ENCODE data around the gene COL4A3.

Gene COL4A3

DNA sequence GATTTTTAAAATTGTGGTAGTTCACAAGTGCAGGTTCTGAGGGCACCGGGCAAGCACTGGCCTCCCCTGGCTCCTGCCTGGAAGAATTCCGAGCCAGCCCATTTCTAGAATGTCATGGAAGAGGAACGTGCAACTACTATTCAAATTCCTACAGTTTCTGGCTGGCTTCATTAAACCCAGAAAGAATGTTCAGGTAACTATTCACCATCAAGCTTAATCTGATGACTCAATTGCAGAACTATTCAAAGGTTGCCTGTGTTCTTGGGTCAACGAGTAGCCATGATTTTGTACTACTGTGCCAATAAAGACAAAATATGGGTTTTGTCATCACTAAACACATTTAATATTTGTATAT is 146.3 kb downstream of the COL4A3 start:
- H3K4me3 ChIP-seq (ENCODE audit: low read length) = no peak overlapping the region
- H3K9ac ChIP-seq (ENCODE audit: low read length) = no peak overlapping the region
- H3K27ac ChIP-seq (ENCODE audit: low read length) = no peak overlapping the region
- no peaks in the 10 kb centered on the region for H3K9me3 ChIP-seq (ENCODE audit: control insufficient read depth, low read depth, low read length)
- H3K36me3 ChIP-seq (ENCODE audit: control insufficient read depth, low read depth, low read length) = no peaks in the 10 kb centered on the region
- H3K27me3 ChIP-seq (ENCODE audit: control insufficient read depth, insufficient read depth, low read length) = no peaks in the 10 kb centered on the region
- H3K4me1 ChIP-seq (ENCODE audit: control insufficient read depth, low read depth, low read length) = no peaks in the 10 kb centered on the region

- Histone ChIP-seq H3K4me1 (ENCODE audit: control insufficient read depth, low read depth, low read length) (no peaks in the 10 kb centered on the region), H3K9me3 (ENCODE audit: control insufficient read depth, low read depth, low read length) (no peaks in the 10 kb centered on the region), H3K4me3 (ENCODE audit: low read length) (no peak overlapping the region), H3K36me3 (ENCODE audit: control insufficient read depth, low read depth, low read length) (no peaks in the 10 kb centered on the region), H3K9ac (ENCODE audit: low read length) (no peak overlapping the region), H3K27ac (ENCODE audit: low read length) (no peak overlapping the region), H3K27me3 (ENCODE audit: control insufficient read depth, insufficient read depth, low read length) (no peaks in the 10 kb centered on the region)
These were observed 147.6 kb downstream of the COL4A3 start for GRCh38 chr2:227311861-227312506.

GRCh38 chr2:227312579-227312978 is 148.2 kb downstream of the COL4A3 start:
- no peaks in the 10 kb centered on the region for H3K4me1 ChIP-seq (ENCODE audit: control insufficient read depth, low read depth, low read length)

GRCh38 chr2:227313310-227313709 is 148.9 kb downstream of the COL4A3 start:
- H3K4me1 ChIP-seq (ENCODE audit: control insufficient read depth, low read depth, low read length) = no peaks in the 10 kb centered on the region
- H3K9me3 ChIP-seq (ENCODE audit: control insufficient read depth, low read depth, low read length) = no peaks in the 10 kb centered on the region
- H3K4me3 ChIP-seq (ENCODE audit: low read length) = no peak overlapping the region
- no peak overlapping the region for H3K27ac ChIP-seq (ENCODE audit: low read length)
- no peaks in the 10 kb centered on the region for H3K27me3 ChIP-seq (ENCODE audit: control insufficient read depth, insufficient read depth, low read length)
- no peak overlapping the region for H3K9ac ChIP-seq (ENCODE audit: low read length)
- H3K36me3 ChIP-seq (ENCODE audit: control insufficient read depth, low read depth, low read length) = no peaks in the 10 kb centered on the region

More at GRCh38 chr2:227312579-227312978, 148.2 kb downstream of the COL4A3 start:
- no peaks in the 10 kb centered on the region for H3K36me3 ChIP-seq (ENCODE audit: control insufficient read depth, low read depth, low read length)
- H3K9me3 ChIP-seq (ENCODE audit: control insufficient read depth, low read depth, low read length) = no peaks in the 10 kb centered on the region
- H3K4me3 ChIP-seq (ENCODE audit: low read length) = no peak overlapping the region
- no peaks in the 10 kb centered on the region for H3K27me3 ChIP-seq (ENCODE audit: control insufficient read depth, insufficient read depth, low read length)
- H3K27ac ChIP-seq (ENCODE audit: low read length) = no peak overlapping the region
- H3K9ac ChIP-seq (ENCODE audit: low read length) = no peak overlapping the region

DNA sequence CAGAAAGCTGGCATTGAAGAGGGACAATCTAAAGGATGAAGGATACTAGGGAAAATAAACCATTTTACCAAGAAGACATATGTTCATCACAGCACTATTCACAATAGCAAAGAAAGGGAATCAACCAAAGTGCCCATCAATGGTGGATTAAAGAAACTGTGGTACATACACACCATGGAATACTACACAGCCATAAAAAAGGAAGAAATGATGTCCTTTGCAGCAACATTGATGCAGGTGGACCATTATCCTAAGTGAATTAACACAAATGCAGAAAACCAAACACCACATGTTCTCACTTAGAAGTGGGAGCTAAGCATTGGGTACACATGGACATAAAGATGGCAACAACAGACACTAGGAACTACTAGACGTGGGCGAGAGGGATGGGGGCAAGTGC is 153.4 kb downstream of the COL4A3 start:
- Histone ChIP-seq H3K4me1 (ENCODE audit: control insufficient read depth, low read depth, low read length) (no peaks in the 10 kb centered on the region), H3K9ac (ENCODE audit: low read length) (no peak overlapping the region), H3K9me3 (ENCODE audit: control insufficient read depth, low read depth, low read length) (peaks cover 1% of the 10 kb centered on the region), H3K36me3 (ENCODE audit: control insufficient read depth, low read depth, low read length) (no peaks in the 10 kb centered on the region), H3K27me3 (ENCODE audit: control insufficient read depth, insufficient read depth, low read length) (no peaks in the 10 kb centered on the region), H3K4me3 (ENCODE audit: low read length) (no peak overlapping the region), H3K27ac (ENCODE audit: low read length) (no peak overlapping the region)

GRCh38 chr2:227320305-227321094 is 156.1 kb downstream of the COL4A3 start:
- H3K9me3 ChIP-seq (ENCODE audit: control insufficient read depth, low read depth, low read length) = peaks cover 2% of the 10 kb centered on the region
- H3K36me3 ChIP-seq (ENCODE audit: control insufficient read depth, low read depth, low read length) = no peaks in the 10 kb centered on the region
- no peak overlapping the region for H3K4me3 ChIP-seq (ENCODE audit: low read length)
- peaks cover 6% of the 10 kb centered on the region for H3K4me1 ChIP-seq (ENCODE audit: control insufficient read depth, low read depth, low read length)
- no peak overlapping the region for H3K9ac ChIP-seq (ENCODE audit: low read length)
- H3K27ac ChIP-seq (ENCODE audit: low read length) = no peak overlapping the region
- H3K27me3 ChIP-seq (ENCODE audit: control insufficient read depth, insufficient read depth, low read length) = no peaks in the 10 kb centered on the region

DNA sequence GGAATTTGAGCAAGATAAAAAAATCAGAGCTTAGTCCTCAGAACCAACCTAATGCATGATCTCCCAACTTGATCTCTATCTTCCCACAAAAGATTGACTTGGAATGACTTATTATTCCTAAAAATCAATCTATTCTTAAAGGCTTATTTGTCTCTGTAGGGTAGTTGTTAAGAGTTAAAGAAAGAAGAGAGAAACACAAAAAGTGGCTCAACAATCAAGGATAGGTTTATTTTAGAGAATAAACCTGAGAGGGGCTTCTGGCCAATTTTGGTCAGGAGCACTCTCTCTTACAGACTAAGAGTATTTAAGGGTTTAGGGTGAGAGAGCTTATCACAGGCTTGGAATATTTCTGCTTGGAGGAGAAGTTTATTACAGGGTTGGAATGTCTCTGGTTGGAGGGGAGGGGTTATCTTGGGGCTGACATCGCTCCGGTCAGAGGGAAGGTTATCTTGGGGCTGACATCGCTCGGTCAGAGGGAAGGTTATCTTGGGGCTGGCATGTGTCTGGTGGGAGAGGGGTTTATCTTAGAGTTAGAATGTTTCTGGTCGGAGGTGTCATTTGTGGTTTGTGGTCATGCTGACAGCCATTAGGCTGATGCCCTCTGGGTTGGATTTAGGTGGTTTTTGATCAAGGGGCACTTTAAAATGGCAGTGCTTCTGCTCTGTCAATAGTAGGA is 158.2 kb downstream of the COL4A3 start:
- Histone ChIP-seq H3K27me3 (ENCODE audit: control insufficient read depth, insufficient read depth, low read length) (no peaks in the 10 kb centered on the region), H3K27ac (ENCODE audit: low read length) (no peak overlapping the region), H3K4me1 (ENCODE audit: control insufficient read depth, low read depth, low read length) (peaks cover 18% of the 10 kb centered on the region), H3K9ac (ENCODE audit: low read length) (no peak overlapping the region), H3K36me3 (ENCODE audit: control insufficient read depth, low read depth, low read length) (no peaks in the 10 kb centered on the region), H3K4me3 (ENCODE audit: low read length) (no peak overlapping the region), H3K9me3 (ENCODE audit: control insufficient read depth, low read depth, low read length) (peaks cover 2% of the 10 kb centered on the region)

DNA sequence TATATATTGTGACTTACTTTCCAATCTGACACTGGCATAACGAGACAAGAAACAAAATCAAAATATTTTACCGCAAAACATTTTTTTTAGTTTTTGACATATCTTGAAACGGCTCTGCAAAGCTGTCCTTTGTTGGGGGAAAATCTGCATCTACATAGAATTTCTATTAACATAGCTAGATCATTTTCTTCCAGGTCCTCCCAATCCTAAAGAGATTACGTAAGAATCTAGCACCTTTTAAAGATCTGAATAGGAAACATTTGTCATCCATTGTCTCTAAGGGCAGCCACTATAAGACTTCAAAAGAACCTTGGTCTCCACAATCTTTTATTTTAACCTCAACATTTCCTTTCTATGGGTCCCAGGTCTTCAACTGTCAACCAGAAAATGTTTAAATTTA is 159.4 kb downstream of the COL4A3 start:
- no peak overlapping the region for H3K4me3 ChIP-seq (ENCODE audit: low read length)
- no peaks in the 10 kb centered on the region for H3K36me3 ChIP-seq (ENCODE audit: control insufficient read depth, low read depth, low read length)
- no peak overlapping the region for H3K9ac ChIP-seq (ENCODE audit: low read length)
- H3K9me3 ChIP-seq (ENCODE audit: control insufficient read depth, low read depth, low read length) = peaks cover 2% of the 10 kb centered on the region
- H3K27me3 ChIP-seq (ENCODE audit: control insufficient read depth, insufficient read depth, low read length) = no peaks in the 10 kb centered on the region
- no peak overlapping the region for H3K27ac ChIP-seq (ENCODE audit: low read length)
- peaks cover 18% of the 10 kb centered on the region for H3K4me1 ChIP-seq (ENCODE audit: control insufficient read depth, low read depth, low read length)

GRCh38 chr2:227324642-227324994 is 160.2 kb downstream of the COL4A3 start:
- H3K27me3 ChIP-seq (ENCODE audit: control insufficient read depth, insufficient read depth, low read length) = no peaks in the 10 kb centered on the region
- peak overlapping the region; percentile 94 for H3K4me3 ChIP-seq (ENCODE audit: low read length)
- peak overlapping the region; percentile 94 for H3K9ac ChIP-seq (ENCODE audit: low read length)
- H3K4me1 ChIP-seq (ENCODE audit: control insufficient read depth, low read depth, low read length) = peaks cover 22% of the 10 kb centered on the region
- H3K9me3 ChIP-seq (ENCODE audit: control insufficient read depth, low read depth, low read length) = peaks cover 2% of the 10 kb centered on the region
- peak overlapping the region; percentile 89 for H3K27ac ChIP-seq (ENCODE audit: low read length)
- no peaks in the 10 kb centered on the region for H3K36me3 ChIP-seq (ENCODE audit: control insufficient read depth, low read depth, low read length)

DNA sequence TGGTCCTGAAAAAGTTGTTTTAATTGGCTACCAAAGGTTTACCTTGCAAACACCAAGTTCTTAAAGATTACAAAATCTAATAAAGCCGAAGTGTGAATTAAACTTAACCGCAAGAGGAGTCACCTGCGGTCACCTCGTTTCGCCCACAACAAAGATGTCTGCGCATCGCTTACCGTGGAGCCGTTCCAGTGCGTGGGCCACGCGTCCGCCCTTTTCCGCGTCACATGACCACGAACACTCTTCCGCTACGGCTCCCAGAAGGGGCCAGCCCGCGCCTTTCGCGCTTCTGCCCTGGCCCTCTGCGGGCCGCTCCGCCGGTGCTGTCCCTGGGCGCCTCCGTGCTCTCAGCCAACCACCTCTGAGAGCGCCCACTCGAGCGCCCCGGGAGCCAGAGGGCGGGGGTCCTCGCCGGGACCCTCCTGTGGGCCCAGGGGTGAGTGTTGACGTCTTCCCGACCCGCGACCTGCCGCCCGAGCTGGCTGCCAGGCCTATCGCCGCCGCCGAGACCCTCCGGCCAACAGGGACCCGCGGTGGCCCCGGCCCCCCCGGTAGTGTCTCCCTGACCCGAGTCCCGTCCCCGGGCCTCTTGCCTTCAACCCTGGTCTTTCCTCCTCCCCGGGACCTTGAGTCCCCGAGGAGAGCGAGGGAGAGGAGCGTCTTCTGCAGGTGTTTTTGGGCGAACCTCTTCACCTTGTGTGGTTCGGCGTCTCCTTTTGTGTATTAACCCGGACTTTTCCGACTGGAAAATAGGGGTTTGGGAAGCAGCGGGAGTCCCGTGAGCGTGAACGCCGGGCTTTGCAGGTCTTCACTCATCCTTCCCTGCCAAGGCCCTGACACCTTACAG is 160.8 kb downstream of the COL4A3 start, which contains the start of gene MFF:
Gene MFF (plus strand): TSS at position 257 of the 844 bp plus-strand sequence. CDS start 5,415 bp downstream, outside the sequence.
- H3K27me3 ChIP-seq (ENCODE audit: control insufficient read depth, insufficient read depth, low read length) = no peaks in the 10 kb centered on the region
- H3K9ac ChIP-seq (ENCODE audit: low read length) = peak within 1 kb of the TSS; percentile 94
- H3K4me3 ChIP-seq (ENCODE audit: low read length) = peak within 1 kb of the TSS; percentile 94
- peaks cover 2% of the 10 kb centered on the region for H3K9me3 ChIP-seq (ENCODE audit: control insufficient read depth, low read depth, low read length)
- no peaks in the 10 kb centered on the region for H3K36me3 ChIP-seq (ENCODE audit: control insufficient read depth, low read depth, low read length)
- peak within 1 kb of the TSS; percentile 89 for H3K27ac ChIP-seq (ENCODE audit: low read length)
- peaks cover 22% of the 10 kb centered on the region for H3K4me1 ChIP-seq (ENCODE audit: control insufficient read depth, low read depth, low read length)

DNA sequence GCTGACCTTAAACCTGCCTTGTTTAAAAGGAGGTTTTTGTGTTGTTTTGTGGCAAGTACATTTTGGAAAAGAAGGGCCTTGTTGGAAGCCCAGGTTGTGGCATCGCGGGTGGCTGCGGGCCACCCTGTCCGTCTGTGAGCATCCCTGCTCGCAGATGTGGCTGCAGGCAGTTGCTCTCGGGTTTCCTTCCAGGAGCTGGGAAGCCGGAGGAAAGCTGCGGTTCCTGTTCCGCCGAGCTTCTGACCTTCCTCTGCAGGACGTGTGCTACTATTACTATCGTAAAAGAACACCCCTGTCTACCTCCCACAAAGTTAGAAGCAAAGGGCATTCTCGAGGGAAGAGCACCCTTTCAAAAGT is 161.4 kb downstream of the COL4A3 start:
- H3K27me3 ChIP-seq (ENCODE audit: control insufficient read depth, insufficient read depth, low read length) = no peaks in the 10 kb centered on the region
- peaks cover 2% of the 10 kb centered on the region for H3K9me3 ChIP-seq (ENCODE audit: control insufficient read depth, low read depth, low read length)
- peak overlapping the region; percentile 94 for H3K9ac ChIP-seq (ENCODE audit: low read length)
- peaks cover 4% of the 10 kb centered on the region for H3K36me3 ChIP-seq (ENCODE audit: control insufficient read depth, low read depth, low read length)
- H3K4me1 ChIP-seq (ENCODE audit: control insufficient read depth, low read depth, low read length) = peaks cover 22% of the 10 kb centered on the region
- peak overlapping the region; percentile 62 for H3K27ac ChIP-seq (ENCODE audit: low read length)
- H3K4me3 ChIP-seq (ENCODE audit: low read length) = peak overlapping the region; percentile 94

Data from iPS-18a (cell line).